Right atrium auricular region (tissue), 2 donors: ENCODE data around the gene JMJD1C. TPM values are rescaled to one million over a fixed set of nuclear protein-coding genes. Genes with fewer than 3 reads are reported as not detected.
A peak's percentile ranks its signal among the peaks of the same experiment; 100 is the strongest.

Experiments
- DNase-seq: peaks from one replicate; pipeline ENCODE4 v3.0.0-alpha.2; 2019; ENCODE audit warnings: low spot score
- H3K27ac ChIP-seq, 2 donors: fragments of 200-600 bp; sonication (generic); 1 replicate in 1 of 2; 2 replicates in 1 of 2; pipeline ENCODE4 v1.5.1; 2016 to 2019
- H3K27me3 ChIP-seq, 2 donors: fragments of 200-600 bp; sonication (generic); one replicate each; pipeline versions ENCODE4 v1.5.1 to v1.6.0; 2017 to 2019
- H3K36me3 ChIP-seq: fragments of 200-600 bp; sonication (generic); one replicate; pipeline ENCODE4 v1.5.1; 2016
- H3K4me1 ChIP-seq, 2 donors: fragments of 200-600 bp; sonication (generic); one replicate each; pipeline versions ENCODE4 v1.5.1 to v1.6.0; 2017 to 2019
- H3K4me3 ChIP-seq, 2 donors: fragments of 200-600 bp; sonication (generic); 1 replicate in 1 of 2; 2 replicates in 1 of 2; pipeline ENCODE4 v1.5.1; 2017 to 2019; ENCODE audit warnings: mild to moderate bottlenecking in 1 of 2, moderate library complexity in 1 of 2
- H3K9me3 ChIP-seq, 2 donors: fragments of 200-600 bp; sonication (generic); one replicate each; pipeline ENCODE4 v1.5.1; 2019
- CTCF ChIP-seq, 2 donors: fragments of 200-600 bp; sonication (generic); IDR thresholded peaks; one replicate each; pipeline ENCODE4 v1.5.1; 2019; ENCODE audit warnings: antibody characterized with exemption in 2 of 2
- total RNA-seq, 2 donors: library from RNA; depleted of rRNA; stranded (reverse); fragments of >200 nt; gene quantifications; one replicate each; pipeline ENCODE4 v1.1.0, GENCODE V29; 2016

Gene JMJD1C
- total RNA-seq, 2 donors from 2014 or later: 45.5 to 57.6 TPM

DNA sequence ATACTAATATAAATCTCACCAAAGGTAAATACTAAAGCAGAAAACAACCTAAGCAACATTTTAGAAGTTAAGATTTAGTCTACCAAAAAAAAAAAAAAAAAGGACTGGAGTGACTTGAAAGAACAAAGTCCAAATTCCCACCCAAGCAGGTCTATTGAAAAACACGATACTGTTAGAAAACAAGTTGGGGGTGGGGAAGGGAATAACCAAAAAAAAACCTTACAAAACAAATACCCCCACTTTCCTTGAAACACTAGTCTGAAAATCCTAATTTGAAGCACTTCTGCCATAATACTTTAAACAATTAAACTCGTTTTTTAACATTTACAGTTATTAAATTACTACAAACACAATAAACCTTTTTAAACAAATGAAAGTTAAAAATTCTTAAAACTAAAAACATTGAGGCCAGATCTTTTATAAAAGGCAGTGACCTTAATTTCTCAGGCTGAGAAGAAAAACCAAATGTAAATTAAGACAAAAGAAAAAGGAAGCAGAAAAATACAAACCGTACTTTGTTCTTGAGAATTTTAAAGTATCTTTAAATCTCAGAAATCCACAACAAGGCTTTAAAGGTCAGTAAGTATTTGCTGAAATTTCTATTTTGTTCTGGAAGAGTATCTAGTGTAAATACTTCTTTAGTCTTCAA, 197.5 kb downstream of the JMJD1C start:
- DNase-seq: no peak
- Histone ChIP-seq H3K27me3 (no peaks in the 10 kb centered on the region), H3K9me3 (no peaks in the 10 kb centered on the region), H3K4me1 (peaks cover 0 to 25% of the 10 kb centered on the region in 2 donors), H3K4me3 (peak overlapping the region; percentile 41 to 58), H3K27ac (peak overlapping the region; percentile 90 to 91), H3K36me3 (no peaks in the 10 kb centered on the region)
- no peak for TF ChIP-seq CTCF (IDR thresholded peaks at IDR 0.05)

- H3K27ac ChIP-seq: peak overlapping the region; percentile 90 to 91
- peak overlapping the region; percentile 41 to 58 for H3K4me3 ChIP-seq
- no peaks in the 10 kb centered on the region for H3K36me3 ChIP-seq
- H3K27me3 ChIP-seq: no peaks in the 10 kb centered on the region
- DNase-seq: no peak
- no peaks in the 10 kb centered on the region for H3K9me3 ChIP-seq
- no peak for TF ChIP-seq CTCF (IDR thresholded peaks at IDR 0.05)
- peaks cover 0 to 29% of the 10 kb centered on the region in 2 donors for H3K4me1 ChIP-seq
These were observed 198.2 kb downstream of the JMJD1C start for GRCh38 chr10:63267414-63268148.

GRCh38 chr10:63266391-63267316, 199.1 kb downstream of the JMJD1C start:
- no peak for DNase-seq
- Histone ChIP-seq H3K4me3 (peak overlapping the region; percentile 41 to 58), H3K36me3 (no peaks in the 10 kb centered on the region), H3K27ac (peak overlapping the region; percentile 90 to 91), H3K27me3 (no peaks in the 10 kb centered on the region), H3K4me1 (peaks cover 0 to 37% of the 10 kb centered on the region in 2 donors), H3K9me3 (no peaks in the 10 kb centered on the region)
- no peak for TF ChIP-seq CTCF (IDR thresholded peaks at IDR 0.05)

- no peak for DNase-seq
- Histone ChIP-seq H3K4me3 (peak overlapping the region; percentile 41 to 58), H3K27me3 (no peaks in the 10 kb centered on the region), H3K27ac (peak overlapping the region; percentile 90 to 91), H3K4me1 (peaks cover 0 to 43% of the 10 kb centered on the region in 2 donors), H3K36me3 (peaks cover 6% of the 10 kb centered on the region), H3K9me3 (no peaks in the 10 kb centered on the region)
- no peak for TF ChIP-seq CTCF (IDR thresholded peaks at IDR 0.05)
These were observed 200.0 kb downstream of the JMJD1C start for GRCh38 chr10:63265683-63266235.

- Histone ChIP-seq H3K4me1 (peaks cover 0 to 44% of the 10 kb centered on the region in 2 donors), H3K27ac (peak overlapping the region; percentile 90 to 91), H3K36me3 (peaks cover 11% of the 10 kb centered on the region), H3K9me3 (no peaks in the 10 kb centered on the region), H3K27me3 (no peaks in the 10 kb centered on the region), H3K4me3 (peak overlapping the region; percentile 41 to 58)
- DNase-seq: no peak
- TF ChIP-seq CTCF (IDR thresholded peaks at IDR 0.05): no peak
These were observed 200.6 kb downstream of the JMJD1C start for GRCh38 chr10:63265222-63265617.
